ENCODE data around the gene TIGD1. TPM values are rescaled to one million over a fixed set of nuclear protein-coding genes. Genes with fewer than 3 reads are reported as not detected.

TIGD1 gene
- total RNA-seq: 1 to 10 TPM; 2.1 to 4.2 (median 3.1) TPM
- 1 to 10 TPM in 1 of 3 donors, under 1 TPM in 2; 0.23 to 3.4 (median 0.60) TPM for polyA plus RNA-seq

DNA sequence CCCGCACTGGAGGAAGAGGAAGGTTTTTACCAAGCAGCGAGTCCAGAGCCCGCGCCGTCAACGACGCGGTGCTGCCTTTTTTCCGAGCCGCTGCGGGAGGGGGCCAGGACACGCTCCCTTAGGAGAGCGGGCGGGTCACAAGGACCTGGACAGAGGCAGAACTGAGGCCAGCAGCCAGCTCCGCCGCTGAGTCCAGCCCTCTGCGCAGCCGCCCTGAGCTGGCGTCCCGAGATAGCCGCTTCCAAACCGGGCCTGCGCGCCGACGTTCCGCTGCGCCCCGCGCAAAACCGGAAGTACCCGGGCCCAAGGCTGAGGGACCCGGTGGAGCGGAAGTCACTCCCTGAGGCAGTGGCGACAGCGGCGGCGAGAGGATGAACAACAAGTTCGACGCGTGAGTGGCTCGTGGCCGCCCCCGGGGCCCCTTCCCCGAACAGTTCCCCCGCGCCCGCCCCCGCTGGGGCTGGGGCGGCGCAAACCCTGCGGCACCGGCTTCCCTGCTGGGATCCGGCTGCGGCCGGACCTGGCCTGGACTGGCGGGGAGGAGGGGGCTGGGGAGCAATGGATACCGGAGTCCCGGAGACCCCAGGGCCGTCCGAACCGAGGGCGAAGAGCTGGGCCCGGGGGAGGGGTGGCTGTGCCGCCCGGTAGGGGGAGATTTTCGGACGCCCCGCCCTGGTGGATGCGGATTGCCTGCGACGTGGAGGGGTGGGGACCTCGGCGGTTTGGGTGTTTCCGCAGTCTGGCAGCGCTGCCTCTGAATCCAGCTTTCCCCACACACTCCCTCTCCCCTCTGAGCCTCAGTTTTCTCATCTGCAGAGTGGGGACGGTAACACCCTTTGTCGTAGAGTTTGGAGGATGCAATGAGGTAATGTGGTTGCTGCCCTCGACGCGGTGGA lies at the start of gene TIGD1, which contains the start of gene EIF4E2:
Gene TIGD1, minus strand, starts transcription at position 204 of the 896 bp plus-strand sequence. CDS start 675 bp downstream, outside the sequence.
Gene EIF4E2, plus strand, starts transcription at position 336 of the 896 bp plus-strand sequence. Its CDS starts 36 bp downstream, at position 372.
- TF ChIP-seq POLR2AphosphoS5 (IDR thresholded peaks at IDR 0.05): peak; percentile 69 to 87 (median 86)
- TF ChIP-seq EP300 (IDR thresholded peaks at IDR 0.05): peak in 1 of 4 donors; percentile 20
- peak; percentile 41 to 64 for TF ChIP-seq POLR2A (IDR thresholded peaks at IDR 0.05)
- TF ChIP-seq CTCF (IDR thresholded peaks at IDR 0.05): peak in 3 of 4 experiments; percentile 32 to 61 (median 35)
- Histone ChIP-seq H3K36me3 (peaks cover 0 to 3% (median 0%) of the 10 kb centered on the region in 4 donors), H3K4me3 (peak within 1 kb of the TSS; percentile 66 to 96 (median 75)), H3K9me3 (no peaks in the 10 kb centered on the region), H3K27ac (peak within 1 kb of the TSS; percentile 91 to 98 (median 94)), H3K4me1 (peaks cover 0 to 22% (median 18%) of the 10 kb centered on the region in 4 donors), H3K27me3 (no peaks in the 10 kb centered on the region)
- intact Hi-C loops (cut with DNase I): no loop called here
- 1% methylated on average over 81 of the region's 81 CpGs for WGBS, 2 donors
- peak; percentile 96 for DNase-seq

GRCh38 chr2:232598293-232598692 lies 47.9 kb upstream of the TIGD1 start:
- peak; percentile 17 for DNase-seq
- Histone ChIP-seq H3K27me3 (no peaks in the 10 kb centered on the region), H3K36me3 (no peaks in the 10 kb centered on the region), H3K4me1 (peaks cover 0 to 10% (median 6%) of the 10 kb centered on the region in 4 donors), H3K9me3 (no peaks in the 10 kb centered on the region), H3K4me3 (no peak overlapping the region), H3K27ac (no peak overlapping the region)
- WGBS, 2 donors: 89 to 90% methylated on average over 4 of the region's 4 CpGs
- TF ChIP-seq EP300 (IDR thresholded peaks at IDR 0.05) (no peak), POLR2A (IDR thresholded peaks at IDR 0.05) (no peak), CTCF (IDR thresholded peaks at IDR 0.05) (no peak), POLR2AphosphoS5 (IDR thresholded peaks at IDR 0.05) (no peak)
- intact Hi-C loops (cut with DNase I): no loop called here

DNA sequence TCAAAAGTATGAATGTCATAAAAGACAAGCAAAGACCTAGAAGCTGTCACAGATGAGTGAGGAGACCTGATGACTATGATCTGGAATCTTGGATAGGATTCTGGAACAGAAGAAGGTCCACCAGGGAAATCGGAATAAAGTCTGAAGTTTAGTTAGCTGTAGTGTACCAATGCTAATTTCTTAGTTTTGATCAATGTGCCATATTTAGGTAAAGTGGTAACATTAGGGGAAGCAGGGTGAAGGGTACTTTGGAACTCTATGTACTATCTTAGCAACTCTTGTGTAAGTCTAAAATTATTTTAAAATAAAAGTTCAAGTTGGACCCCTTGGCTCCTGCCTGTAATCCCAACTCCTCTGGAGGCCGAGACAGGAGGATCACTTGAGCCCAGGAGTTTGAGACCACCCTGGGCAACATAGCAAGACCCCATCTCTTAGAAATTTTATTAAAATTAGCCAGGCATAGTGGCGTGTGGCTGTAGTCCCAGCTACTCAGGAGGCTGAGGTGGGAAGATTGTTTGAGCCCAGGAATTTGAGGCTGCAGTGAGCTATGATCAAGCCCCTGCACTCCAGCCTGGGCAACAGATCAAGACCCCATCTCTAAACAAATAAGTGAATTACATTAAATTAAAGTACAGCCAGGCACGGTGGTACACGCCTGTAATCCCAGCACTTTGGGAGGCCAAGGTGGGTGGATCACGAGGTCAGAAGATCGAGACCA lies 47.2 kb upstream of the TIGD1 start:
- no peaks in the 10 kb centered on the region for H3K27me3 ChIP-seq
- H3K9me3 ChIP-seq: no peaks in the 10 kb centered on the region
- H3K4me3 ChIP-seq: no peak overlapping the region
- no peak overlapping the region for H3K27ac ChIP-seq
- WGBS, 2 donors: 81 to 95% methylated on average over 7 of the region's 7 CpGs
- no peak for DNase-seq
- H3K36me3 ChIP-seq: no peaks in the 10 kb centered on the region
- intact Hi-C loops (cut with DNase I): no loop called here
- H3K4me1 ChIP-seq: peaks cover 0 to 18% (median 14%) of the 10 kb centered on the region in 4 donors
- TF ChIP-seq POLR2AphosphoS5 (IDR thresholded peaks at IDR 0.05) (no peak), CTCF (IDR thresholded peaks at IDR 0.05) (no peak), EP300 (IDR thresholded peaks at IDR 0.05) (no peak), POLR2A (IDR thresholded peaks at IDR 0.05) (no peak)

- no peaks in the 10 kb centered on the region for H3K27me3 ChIP-seq
- 66 to 82% methylated on average over 7 of the region's 7 CpGs for WGBS, 2 donors
- H3K4me1 ChIP-seq: peaks cover 0 to 28% (median 22%) of the 10 kb centered on the region in 4 donors
- no peak overlapping the region for H3K4me3 ChIP-seq
- TF ChIP-seq POLR2AphosphoS5 (IDR thresholded peaks at IDR 0.05): no peak
- TF ChIP-seq EP300 (IDR thresholded peaks at IDR 0.05): no peak
- TF ChIP-seq POLR2A (IDR thresholded peaks at IDR 0.05): no peak
- TF ChIP-seq CTCF (IDR thresholded peaks at IDR 0.05): no peak
- DNase-seq: no peak
- intact Hi-C loops (cut with DNase I): no loop called here
- H3K27ac ChIP-seq: no peak overlapping the region
- H3K9me3 ChIP-seq: no peaks in the 10 kb centered on the region
- H3K36me3 ChIP-seq: no peaks in the 10 kb centered on the region
These were observed 43.6 kb upstream of the TIGD1 start for GRCh38 chr2:232593982-232594381.
